ENCODE results near the gene TUBB4B. TPM values are rescaled to one million over a fixed set of nuclear protein-coding genes. Genes with fewer than 3 reads are reported as not detected.

TUBB4B gene
- total and polyA plus RNA-seq, 2 experiments from 2014 or later: 334 to 389 TPM

- H3K27me3 Mint-ChIP-seq (ENCODE audit: insufficient read depth, low read depth, poor library complexity): peaks cover 10% of the 10 kb centered on the region
- Histone ChIP-seq H3K27ac (ENCODE audit: low read depth) (no peak overlapping the region), H3K9me2 (ENCODE audit: insufficient read depth) (no peaks in the 10 kb centered on the region), H4K20me1 (replicated peaks; ENCODE audit: insufficient read depth) (no peaks in the 10 kb centered on the region; the same call in 1 of the 2 replicates), H2AFZ (no peak overlapping the region), H3K4me2 (no peak overlapping the region; the same call in 1 of the 2 replicates), H3K4me3 (no peak overlapping the region; the same call in 1 of the 2 replicates), H3K79me2 (replicated peaks; ENCODE audit: insufficient read depth) (peaks cover 15% of the 10 kb centered on the region), H3F3A (replicated peaks; ENCODE audit: low read depth) (0 out of 2 replicates have a peak, but pooled peaks cover 3% of the 10 kb centered on the region), H3K4me1 (ENCODE audit: insufficient read depth) (peaks cover 13% of the 10 kb centered on the region; the same call in 1 of the 2 replicates), H3K27me3 (ENCODE audit: insufficient read depth) (no peaks in the 10 kb centered on the region), H3K36me3 (ENCODE audit: insufficient read depth) (no peaks in the 10 kb centered on the region)
- DNase-seq (ENCODE audit: low spot score) (peak; percentile 66), ATAC-seq (peak; percentile 17)
- TF ChIP-seq STAT1 (IDR thresholded peaks at IDR 0.05; ENCODE audit: unreplicated experiment) (no peak), CTCF (conservative IDR thresholded peaks at IDR 0.05; ENCODE audit: low read depth in 2 of 2) (peak; percentile 22 to 43; a peak in 3 of 4 replicates), JUNB (IDR thresholded peaks at IDR 0.05; ENCODE audit: unreplicated experiment) (no peak), POLR2AphosphoS5 (IDR thresholded peaks at IDR 0.05; ENCODE audit: low read depth) (no peak; the same call in 1 of the 2 replicates), ZNF114 (CRISPR knock-in tag; IDR thresholded peaks at IDR 0.05) (no peak)
- TF ChIP-seq, protein P1, sequence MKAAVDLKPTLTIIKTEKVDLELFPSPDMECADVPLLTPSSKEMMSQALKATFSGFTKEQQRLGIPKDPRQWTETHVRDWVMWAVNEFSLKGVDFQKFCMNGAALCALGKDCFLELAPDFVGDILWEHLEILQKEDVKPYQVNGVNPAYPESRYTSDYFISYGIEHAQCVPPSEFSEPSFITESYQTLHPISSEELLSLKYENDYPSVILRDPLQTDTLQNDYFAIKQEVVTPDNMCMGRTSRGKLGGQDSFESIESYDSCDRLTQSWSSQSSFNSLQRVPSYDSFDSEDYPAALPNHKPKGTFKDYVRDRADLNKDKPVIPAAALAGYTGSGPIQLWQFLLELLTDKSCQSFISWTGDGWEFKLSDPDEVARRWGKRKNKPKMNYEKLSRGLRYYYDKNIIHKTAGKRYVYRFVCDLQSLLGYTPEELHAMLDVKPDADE (IDR thresholded peaks at IDR 0.05): no peak
- no peak overlapping the region for H3K27ac Mint-ChIP-seq
- H3K9me3 Mint-ChIP-seq: no peaks in the 10 kb centered on the region
- H3K36me3 Mint-ChIP-seq (ENCODE audit: low read depth): peaks cover 3% of the 10 kb centered on the region; the same call in 1 of the 3 replicates
- H3K4me3 Mint-ChIP-seq: no peak overlapping the region
- peaks cover 18% of the 10 kb centered on the region for H3K4me1 Mint-ChIP-seq
Observed at GRCh38 chr9:137235424-137236237, 5.5 kb upstream of the TUBB4B start.

- peak; percentile 57 for ATAC-seq
Observed at GRCh38 chr9:137236238-137236935, 4.7 kb upstream of the TUBB4B start.

More at GRCh38 chr9:137236238-137236935, 4.7 kb upstream of the TUBB4B start:
- Histone ChIP-seq H3K27me3 (ENCODE audit: insufficient read depth) (no peaks in the 10 kb centered on the region), H3K4me3 (peak overlapping the region; percentile 35; the same call in 1 of the 2 replicates), H3K9me2 (ENCODE audit: insufficient read depth) (no peaks in the 10 kb centered on the region), H2AFZ (no peak overlapping the region), H3K4me2 (peak overlapping the region; percentile 68), H3K36me3 (ENCODE audit: insufficient read depth) (no peaks in the 10 kb centered on the region), H3K27ac (ENCODE audit: low read depth) (no peak overlapping the region), H3F3A (replicated peaks; ENCODE audit: low read depth) (0 out of 2 replicates have a peak, but pooled peaks cover 3% of the 10 kb centered on the region), H4K20me1 (replicated peaks; ENCODE audit: insufficient read depth) (no peaks in the 10 kb centered on the region; the same call in 1 of the 2 replicates), H3K4me1 (ENCODE audit: insufficient read depth) (peaks cover 13% of the 10 kb centered on the region; the same call in 1 of the 2 replicates), H3K79me2 (replicated peaks; ENCODE audit: insufficient read depth) (peaks cover 15% of the 10 kb centered on the region)
- Mint-ChIP-seq H3K27me3 (ENCODE audit: insufficient read depth, low read depth, poor library complexity) (peaks cover 10% of the 10 kb centered on the region), H3K9me3 (no peaks in the 10 kb centered on the region), H3K27ac (no peak overlapping the region), H3K4me1 (peaks cover 18% of the 10 kb centered on the region), H3K4me3 (no peak overlapping the region), H3K36me3 (ENCODE audit: low read depth) (peaks cover 7% of the 10 kb centered on the region)
- DNase-seq (ENCODE audit: low spot score): peak; percentile 94
- TF ChIP-seq REST (IDR thresholded peaks at IDR 0.05; ENCODE audit: unreplicated experiment) (no peak), CTCF (conservative IDR thresholded peaks at IDR 0.05; ENCODE audit: low read depth in 2 of 2) (peak; percentile 91 to 95), POLR2AphosphoS5 (IDR thresholded peaks at IDR 0.05; ENCODE audit: low read depth) (peak; percentile 52)

All from GM23338 (cell line).